Prostate gland (tissue), 2 donors: Measurements from ENCODE around the gene CCDC185.

ENCODE experiments used
- POLR2A ChIP-seq: fragments of 450-650 bp; IDR thresholded peaks from one replicate; pipeline ENCODE4 v1.6.1; 2016; ENCODE audit warnings: antibody characterized with exemption, mild to moderate bottlenecking
- POLR2AphosphoS5 ChIP-seq: sonication (generic); formaldehyde crosslinking; IDR thresholded peaks from one replicate; pipeline ENCODE4 v1.6.1; 2017; ENCODE audit warnings: antibody characterized with exemption
- TF ChIP-seq, protein P1 (sequence below), 4 experiments: fragments of 200-600 bp in 2 of 4; fragments of 450-650 bp in 2 of 4; sonication (generic) in 2 of 4; IDR thresholded peaks; 1 replicate in 3 of 4; 2 replicates in 1 of 4; pipeline ENCODE4 v1.5.1; 2016 to 2019; ENCODE audit warnings: antibody characterized with exemption in 4 of 4, mild to moderate bottlenecking in 2 of 4, moderate library complexity in 2 of 4

DNA sequence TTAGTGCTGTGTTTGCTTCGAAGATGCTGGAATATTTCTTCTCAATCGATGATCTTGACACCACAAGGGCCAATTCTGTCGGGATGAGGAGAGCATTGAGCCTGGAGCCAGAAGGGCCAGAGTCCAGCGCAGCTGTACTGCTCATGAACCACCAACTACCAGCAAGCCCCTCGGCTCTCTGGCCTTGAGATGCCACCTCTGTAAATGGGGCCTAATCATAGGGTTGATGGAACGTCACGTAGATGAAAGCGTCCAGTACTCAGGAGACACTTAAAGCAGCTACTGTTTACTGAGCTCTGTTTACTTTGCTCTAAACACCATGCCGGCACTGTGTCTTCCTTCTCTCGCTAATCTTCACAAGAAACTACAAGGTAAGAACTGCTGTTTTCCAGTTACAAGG lies 26.3 kb downstream of the CCDC185 start:
- TF ChIP-seq, protein P1, sequence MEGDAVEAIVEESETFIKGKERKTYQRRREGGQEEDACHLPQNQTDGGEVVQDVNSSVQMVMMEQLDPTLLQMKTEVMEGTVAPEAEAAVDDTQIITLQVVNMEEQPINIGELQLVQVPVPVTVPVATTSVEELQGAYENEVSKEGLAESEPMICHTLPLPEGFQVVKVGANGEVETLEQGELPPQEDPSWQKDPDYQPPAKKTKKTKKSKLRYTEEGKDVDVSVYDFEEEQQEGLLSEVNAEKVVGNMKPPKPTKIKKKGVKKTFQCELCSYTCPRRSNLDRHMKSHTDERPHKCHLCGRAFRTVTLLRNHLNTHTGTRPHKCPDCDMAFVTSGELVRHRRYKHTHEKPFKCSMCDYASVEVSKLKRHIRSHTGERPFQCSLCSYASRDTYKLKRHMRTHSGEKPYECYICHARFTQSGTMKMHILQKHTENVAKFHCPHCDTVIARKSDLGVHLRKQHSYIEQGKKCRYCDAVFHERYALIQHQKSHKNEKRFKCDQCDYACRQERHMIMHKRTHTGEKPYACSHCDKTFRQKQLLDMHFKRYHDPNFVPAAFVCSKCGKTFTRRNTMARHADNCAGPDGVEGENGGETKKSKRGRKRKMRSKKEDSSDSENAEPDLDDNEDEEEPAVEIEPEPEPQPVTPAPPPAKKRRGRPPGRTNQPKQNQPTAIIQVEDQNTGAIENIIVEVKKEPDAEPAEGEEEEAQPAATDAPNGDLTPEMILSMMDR (IDR thresholded peaks at IDR 0.05) = no peak
- TF ChIP-seq POLR2A = no peak
- TF ChIP-seq POLR2AphosphoS5 = no peak
